HepG2 (cell line): ENCODE results near the gene GATAD2B. TPM values are rescaled to one million over a fixed set of nuclear protein-coding genes. Genes with fewer than 3 reads are reported as not detected.

Experiments
- ADNP ChIP-seq: sonication (generic); formaldehyde crosslinking; IDR thresholded peaks from 2 replicates; pipeline ENCODE4 v1.4.0; 2020; ENCODE audit warnings: missing genetic modification reagents
- ARID2 ChIP-seq: sonication (generic); formaldehyde crosslinking; IDR thresholded peaks from 2 replicates; pipeline ENCODE4 v1.8.1; 2022; ENCODE audit warnings: mild to moderate bottlenecking, missing genetic modification reagents, borderline replicate concordance
- CEBPG ChIP-seq: IDR thresholded peaks from 2 replicates; pipeline ENCODE4 v1.6.1; 2016
- FOXA1 ChIP-seq, 2 experiments: fragments of 450-650 bp in 1 of 2; sonication (generic) in 1 of 2; formaldehyde crosslinking in 1 of 2; IDR thresholded peaks; 2 replicates each; pipeline versions ENCODE4 v1.4.0 to v1.6.1; 2016 to 2020; ENCODE audit warnings: missing genetic modification reagents in 1 of 2
- FOXK1 ChIP-seq: sonication (generic); formaldehyde crosslinking; IDR thresholded peaks from 2 replicates; pipeline ENCODE4 v1.4.0; 2020; ENCODE audit warnings: low read depth, missing genetic modification reagents, borderline replicate concordance
- HES4 ChIP-seq: sonication (generic); formaldehyde crosslinking; IDR thresholded peaks from 2 replicates; pipeline ENCODE4 v1.9.0; 2021; ENCODE audit warnings: mild to moderate bottlenecking, missing genetic modification reagents, borderline replicate concordance
- KLF13 ChIP-seq: sonication (generic); formaldehyde crosslinking; IDR thresholded peaks from 2 replicates; pipeline ENCODE4 v1.4.0; 2020; ENCODE audit warnings: mild to moderate bottlenecking, missing genetic modification reagents
- NRL ChIP-seq: sonication (generic); formaldehyde crosslinking; IDR thresholded peaks from 2 replicates; pipeline ENCODE4 v1.5.0; 2020; ENCODE audit warnings: missing genetic modification reagents, mild to moderate bottlenecking, moderate library complexity, borderline replicate concordance
- TCF7 ChIP-seq: sonication (generic); IDR thresholded peaks from 2 replicates; pipeline ENCODE4 v1.6.1; 2016; ENCODE audit warnings: antibody characterized with exemption, low read depth
- TOE1 ChIP-seq: sonication (generic); formaldehyde crosslinking; IDR thresholded peaks from 2 replicates; pipeline ENCODE4 v1.4.0; 2020; ENCODE audit warnings: mild to moderate bottlenecking, missing genetic modification reagents
- ZBTB20 ChIP-seq: sonication (generic); formaldehyde crosslinking; IDR thresholded peaks from 2 replicates; pipeline ENCODE4 v1.8.1; 2023; ENCODE audit warnings: missing genetic modification reagents, low read depth, mild to moderate bottlenecking, borderline replicate concordance
- ZC3H13 ChIP-seq: sonication (generic); formaldehyde crosslinking; IDR thresholded peaks from 2 replicates; pipeline ENCODE4 v1.8.1; 2023; ENCODE audit warnings: mild to moderate bottlenecking, missing genetic modification reagents, moderate library complexity
- ZFP36L2 ChIP-seq: sonication (generic); formaldehyde crosslinking; IDR thresholded peaks from 2 replicates; pipeline ENCODE4 v1.4.0; 2020; ENCODE audit warnings: missing genetic modification reagents
- ZNF292 ChIP-seq: sonication (generic); formaldehyde crosslinking; IDR thresholded peaks from 2 replicates; pipeline ENCODE4 v1.8.1; 2022; ENCODE audit warnings: mild to moderate bottlenecking, low read depth, missing genetic modification reagents, borderline replicate concordance
- ZNF431 ChIP-seq: sonication (generic); formaldehyde crosslinking; IDR thresholded peaks from 2 replicates; pipeline ENCODE4 v1.9.0; 2022; ENCODE audit warnings: missing genetic modification reagents, low read depth, mild to moderate bottlenecking, borderline replicate concordance
- ZNF737 ChIP-seq: sonication (generic); formaldehyde crosslinking; IDR thresholded peaks from 2 replicates; pipeline ENCODE4 v1.5.0; 2020; ENCODE audit warnings: missing genetic modification reagents, mild to moderate bottlenecking, borderline replicate concordance
- polyA plus RNA-seq, 8 experiments: library from polyadenylated mRNA; depleted of rRNA in 3 of 8; stranded (reverse) in 7 of 8; unstranded in 1 of 8; fragments of >200 nt; fragmentation: Illumina TruSeq in 4 of 8; extraction: Trizol in 4 of 8; gene quantifications; 2 replicates each; pipeline versions ENCODE4 v1.2.1 to v1.2.3, GENCODE V29; 2011 to 2016; ENCODE audit warnings: low read depth in 4 of 8, missing spikeins in 1 of 8, mixed read lengths in 1 of 8; ENCODE audit not compliant: insufficient read depth in 1 of 8
- total RNA-seq, 5 experiments: library from RNA; depleted of rRNA; stranded (reverse); fragments of >200 nt; fragmentation: Illumina TruSeq; extraction: Trizol; gene quantifications; 2 replicates each; pipeline ENCODE4 v1.2.3, GENCODE V29; 2016; ENCODE audit warnings: low read depth in 1 of 5
- TF ChIP-seq, protein P1 (sequence below): sonication (generic); formaldehyde crosslinking; IDR thresholded peaks from 2 replicates; pipeline ENCODE4 v1.5.0; 2020; ENCODE audit warnings: mild to moderate bottlenecking, low read depth, missing genetic modification reagents, borderline replicate concordance
- TF ChIP-seq, protein P2 (sequence below), 2 experiments: sonication (generic) in 1 of 2; formaldehyde crosslinking in 1 of 2; IDR thresholded peaks; 2 replicates each; pipeline versions ENCODE4 v1.4.0 to v1.6.1; 2016 to 2020; ENCODE audit warnings: borderline replicate concordance in 1 of 2, low read depth in 1 of 2, mild to moderate bottlenecking in 1 of 2, missing genetic modification reagents in 1 of 2
- TF ChIP-seq, protein P3 (sequence below): sonication (generic); formaldehyde crosslinking; IDR thresholded peaks from 2 replicates; pipeline ENCODE4 v1.5.1; 2020; ENCODE audit warnings: missing genetic modification reagents, mild to moderate bottlenecking, borderline replicate concordance
- TF ChIP-seq, protein P4 (sequence below): sonication (generic); formaldehyde crosslinking; IDR thresholded peaks from 2 replicates; pipeline ENCODE4 v1.4.0; 2020; ENCODE audit warnings: mild to moderate bottlenecking, missing genetic modification reagents

GATAD2B gene
- total and polyA plus RNA-seq, 2 of the 13 experiments (the other 11 are each of a cell fraction or from before 2014, with no cell fraction given) = 3.2 to 5.2 TPM

DNA sequence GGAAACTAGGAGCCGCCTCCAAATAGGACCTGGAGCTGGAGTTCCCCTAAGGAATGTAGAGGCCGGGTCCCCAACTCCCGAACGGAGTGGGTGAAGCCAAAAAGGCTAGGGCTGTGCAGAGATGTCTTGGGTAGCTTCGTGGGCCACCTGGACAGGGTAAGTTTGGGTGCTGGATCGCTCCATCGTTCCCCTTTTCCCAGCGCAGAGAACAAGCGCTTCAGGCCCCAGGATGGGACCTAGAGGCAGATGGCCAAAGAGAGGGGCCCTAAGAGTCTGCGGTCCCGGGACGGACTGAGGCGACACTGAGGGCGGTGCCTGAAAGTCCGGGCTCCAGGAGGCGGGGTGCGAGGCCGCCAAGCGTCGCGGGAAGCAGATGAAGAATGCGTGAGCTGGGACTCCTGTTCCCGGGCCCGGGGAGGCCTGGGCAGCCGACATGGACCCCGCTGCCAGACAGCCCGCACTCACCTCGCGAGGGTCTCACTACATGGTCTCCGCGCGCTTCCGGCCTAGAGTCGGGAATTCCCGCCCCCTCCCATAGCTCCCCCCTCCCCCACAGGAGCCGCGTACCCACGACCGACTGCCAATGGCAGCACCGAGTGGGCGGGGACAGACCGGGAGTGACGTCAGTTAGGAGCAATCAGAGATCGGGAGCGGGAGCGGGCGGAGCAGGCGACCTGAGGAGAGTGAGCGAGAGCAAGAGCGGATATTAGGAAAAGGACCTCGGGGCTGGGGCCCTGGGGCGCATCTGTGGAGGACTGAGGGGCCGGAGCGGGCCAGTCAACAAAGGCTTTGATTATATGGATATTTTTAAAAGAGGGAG lies 40.5 kb upstream of the GATAD2B start, which contains the start of gene SLC39A1 (continued):
- TF ChIP-seq KLF13 (CRISPR knock-in tag) (no peak), ZNF292 (no peak), ARID2 (no peak; the same call in 1 of the 2 replicates), ZNF737 (CRISPR knock-in tag) (no peak), FOXK1 (CRISPR knock-in tag) (peak; percentile 64; the same call in 1 of the 2 replicates), HES4 (CRISPR knock-in tag) (no peak), ZBTB20 (CRISPR knock-in tag) (no peak), ZC3H13 (CRISPR knock-in tag) (no peak), TOE1 (CRISPR knock-in tag) (no peak), ZNF431 (CRISPR knock-in tag) (no peak), CEBPG (CRISPR knock-in tag) (no peak), NRL (CRISPR knock-in tag) (no peak), TCF7 (no peak), ZFP36L2 (CRISPR knock-in tag) (no peak), FOXA1 (IDR thresholded peaks at IDR 0.05) (no peak), FOXA1 (CRISPR knock-in tag; IDR thresholded peaks at IDR 0.05) (no peak), ADNP (CRISPR knock-in tag) (no peak)
- TF ChIP-seq, protein P1, sequence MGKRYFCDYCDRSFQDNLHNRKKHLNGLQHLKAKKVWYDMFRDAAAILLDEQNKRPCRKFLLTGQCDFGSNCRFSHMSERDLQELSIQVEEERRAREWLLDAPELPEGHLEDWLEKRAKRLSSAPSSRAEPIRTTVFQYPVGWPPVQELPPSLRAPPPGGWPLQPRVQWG (CRISPR knock-in tag) = no peak
- TF ChIP-seq, protein P2, sequence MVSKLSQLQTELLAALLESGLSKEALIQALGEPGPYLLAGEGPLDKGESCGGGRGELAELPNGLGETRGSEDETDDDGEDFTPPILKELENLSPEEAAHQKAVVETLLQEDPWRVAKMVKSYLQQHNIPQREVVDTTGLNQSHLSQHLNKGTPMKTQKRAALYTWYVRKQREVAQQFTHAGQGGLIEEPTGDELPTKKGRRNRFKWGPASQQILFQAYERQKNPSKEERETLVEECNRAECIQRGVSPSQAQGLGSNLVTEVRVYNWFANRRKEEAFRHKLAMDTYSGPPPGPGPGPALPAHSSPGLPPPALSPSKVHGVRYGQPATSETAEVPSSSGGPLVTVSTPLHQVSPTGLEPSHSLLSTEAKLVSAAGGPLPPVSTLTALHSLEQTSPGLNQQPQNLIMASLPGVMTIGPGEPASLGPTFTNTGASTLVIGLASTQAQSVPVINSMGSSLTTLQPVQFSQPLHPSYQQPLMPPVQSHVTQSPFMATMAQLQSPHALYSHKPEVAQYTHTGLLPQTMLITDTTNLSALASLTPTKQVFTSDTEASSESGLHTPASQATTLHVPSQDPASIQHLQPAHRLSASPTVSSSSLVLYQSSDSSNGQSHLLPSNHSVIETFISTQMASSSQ (IDR thresholded peaks at IDR 0.05; ENCODE audit: low read depth) = no peak
- TF ChIP-seq, protein P2 (CRISPR knock-in tag; IDR thresholded peaks at IDR 0.05; ENCODE audit: borderline replicate concordance) = peak; percentile 40; the same call in 1 of the 2 replicates
- TF ChIP-seq, protein P3, sequence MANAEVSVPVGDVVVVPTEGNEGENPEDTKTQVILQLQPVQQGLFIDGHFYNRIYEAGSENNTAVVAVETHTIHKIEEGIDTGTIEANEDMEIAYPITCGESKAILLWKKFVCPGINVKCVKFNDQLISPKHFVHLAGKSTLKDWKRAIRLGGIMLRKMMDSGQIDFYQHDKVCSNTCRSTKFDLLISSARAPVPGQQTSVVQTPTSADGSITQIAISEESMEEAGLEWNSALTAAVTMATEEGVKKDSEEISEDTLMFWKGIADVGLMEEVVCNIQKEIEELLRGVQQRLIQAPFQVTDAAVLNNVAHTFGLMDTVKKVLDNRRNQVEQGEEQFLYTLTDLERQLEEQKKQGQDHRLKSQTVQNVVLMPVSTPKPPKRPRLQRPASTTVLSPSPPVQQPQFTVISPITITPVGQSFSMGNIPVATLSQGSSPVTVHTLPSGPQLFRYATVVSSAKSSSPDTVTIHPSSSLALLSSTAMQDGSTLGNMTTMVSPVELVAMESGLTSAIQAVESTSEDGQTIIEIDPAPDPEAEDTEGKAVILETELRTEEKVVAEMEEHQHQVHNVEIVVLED (CRISPR knock-in tag) = no peak
- TF ChIP-seq, protein P4, sequence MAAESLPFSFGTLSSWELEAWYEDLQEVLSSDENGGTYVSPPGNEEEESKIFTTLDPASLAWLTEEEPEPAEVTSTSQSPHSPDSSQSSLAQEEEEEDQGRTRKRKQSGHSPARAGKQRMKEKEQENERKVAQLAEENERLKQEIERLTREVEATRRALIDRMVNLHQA = no peak
